Bronchial epithelial cell (primary cell): Measurements from ENCODE around the gene LRRC63. TPM values are rescaled to one million over a fixed set of nuclear protein-coding genes. Genes with fewer than 3 reads are reported as not detected.

Experiments used
- DNase-seq: peaks from one replicate; pipeline ENCODE4 v3.0.0-alpha.2; 2010; ENCODE audit warnings: low read depth
- FAIRE-seq: peaks from 2 replicates; lab custom pipeline; 2011; peaks lifted over from hg19 to GRCh38; lab: Jason Lieb, UNC
- H3K27me3 ChIP-seq: 2 replicates; pipeline ENCODE4 v1.5.1; 2011; ENCODE audit warnings: low read length; ENCODE audit not compliant: control insufficient read depth, insufficient read depth
- H3K36me3 ChIP-seq: 2 replicates; pipeline ENCODE4 v1.5.1; 2011; ENCODE audit warnings: low read length; ENCODE audit not compliant: control insufficient read depth, insufficient read depth
- H3K4me3 ChIP-seq: 2 replicates; pipeline ENCODE4 v1.5.1; 2011; ENCODE audit warnings: mild to moderate bottlenecking, low read depth, low read length, control low read depth
- total RNA-seq: library from RNA; depleted of rRNA; stranded (reverse); fragments of >200 nt; gene quantifications from 2 replicates; pipeline ENCODE4 v1.2.1, GENCODE V29; 2014
- TF ChIP-seq, protein P1 (sequence below): IDR thresholded peaks from 2 replicates; pipeline ENCODE4 v1.5.1; 2011; ENCODE audit warnings: mild to moderate bottlenecking, moderate library complexity, low read length, control low read depth, inconsistent platforms; ENCODE audit not compliant: insufficient read depth, severe bottlenecking

The LRRC63 gene
- total RNA-seq, 1 donor from 2014 or later, result not detected

- no peak for DNase-seq
- H3K4me3 ChIP-seq, result no peak overlapping the region
- no peak for FAIRE-seq
These were observed 32.2 kb upstream of the LRRC63 start for GRCh38 chr13:46179491-46179908.

DNA sequence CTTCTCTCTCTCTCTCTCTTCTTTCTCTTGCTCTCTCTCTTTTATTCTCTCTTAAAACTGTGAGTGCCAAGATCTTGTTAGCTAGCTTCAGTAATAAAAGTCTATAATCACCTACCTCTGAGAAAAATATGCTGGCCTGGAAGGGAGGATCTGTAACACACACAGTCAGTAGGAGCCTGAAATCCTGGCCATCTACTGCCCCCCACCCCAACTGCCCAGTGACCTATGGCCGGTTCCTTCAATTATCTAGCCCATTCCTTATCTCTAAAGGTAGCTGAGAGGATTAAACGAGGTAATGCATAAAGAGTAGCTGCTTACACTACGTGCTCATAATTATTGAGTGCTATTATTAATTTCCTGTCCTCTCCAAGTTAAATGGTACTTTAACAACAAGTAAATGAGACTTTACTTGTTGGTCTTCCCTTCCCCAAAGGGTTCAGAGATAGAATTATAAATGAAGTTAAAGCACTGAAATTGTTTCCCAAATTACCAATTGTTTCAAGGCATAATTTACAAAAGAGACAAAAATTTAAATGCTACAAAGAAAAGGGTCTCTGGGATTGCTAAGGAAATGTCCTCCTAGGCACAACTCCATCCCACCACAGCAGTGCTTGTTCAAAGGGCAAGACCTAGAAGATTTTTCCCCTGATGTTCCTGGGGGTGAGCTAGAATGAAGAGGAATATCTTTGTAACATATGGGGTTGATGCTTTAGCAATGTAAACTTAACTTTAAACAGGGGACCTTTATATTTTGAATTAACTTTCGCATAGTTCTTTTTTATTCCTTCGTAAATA is 31.6 kb upstream of the LRRC63 start:
- Histone ChIP-seq H3K4me3 (no peak overlapping the region), H3K27me3 (no peaks in the 10 kb centered on the region), H3K36me3 (no peaks in the 10 kb centered on the region)
- FAIRE-seq (no peak), DNase-seq (no peak)
- TF ChIP-seq, protein P1, sequence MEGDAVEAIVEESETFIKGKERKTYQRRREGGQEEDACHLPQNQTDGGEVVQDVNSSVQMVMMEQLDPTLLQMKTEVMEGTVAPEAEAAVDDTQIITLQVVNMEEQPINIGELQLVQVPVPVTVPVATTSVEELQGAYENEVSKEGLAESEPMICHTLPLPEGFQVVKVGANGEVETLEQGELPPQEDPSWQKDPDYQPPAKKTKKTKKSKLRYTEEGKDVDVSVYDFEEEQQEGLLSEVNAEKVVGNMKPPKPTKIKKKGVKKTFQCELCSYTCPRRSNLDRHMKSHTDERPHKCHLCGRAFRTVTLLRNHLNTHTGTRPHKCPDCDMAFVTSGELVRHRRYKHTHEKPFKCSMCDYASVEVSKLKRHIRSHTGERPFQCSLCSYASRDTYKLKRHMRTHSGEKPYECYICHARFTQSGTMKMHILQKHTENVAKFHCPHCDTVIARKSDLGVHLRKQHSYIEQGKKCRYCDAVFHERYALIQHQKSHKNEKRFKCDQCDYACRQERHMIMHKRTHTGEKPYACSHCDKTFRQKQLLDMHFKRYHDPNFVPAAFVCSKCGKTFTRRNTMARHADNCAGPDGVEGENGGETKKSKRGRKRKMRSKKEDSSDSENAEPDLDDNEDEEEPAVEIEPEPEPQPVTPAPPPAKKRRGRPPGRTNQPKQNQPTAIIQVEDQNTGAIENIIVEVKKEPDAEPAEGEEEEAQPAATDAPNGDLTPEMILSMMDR, result no peak

More at GRCh38 chr13:46179491-46179908, 32.2 kb upstream of the LRRC63 start:
- H3K36me3 ChIP-seq, result no peaks in the 10 kb centered on the region
- no peaks in the 10 kb centered on the region for H3K27me3 ChIP-seq
- TF ChIP-seq, protein P1, result no peak

- H3K4me3 ChIP-seq, result no peak overlapping the region
These were observed 30.3 kb upstream of the LRRC63 start for GRCh38 chr13:46181377-46181839.

DNA sequence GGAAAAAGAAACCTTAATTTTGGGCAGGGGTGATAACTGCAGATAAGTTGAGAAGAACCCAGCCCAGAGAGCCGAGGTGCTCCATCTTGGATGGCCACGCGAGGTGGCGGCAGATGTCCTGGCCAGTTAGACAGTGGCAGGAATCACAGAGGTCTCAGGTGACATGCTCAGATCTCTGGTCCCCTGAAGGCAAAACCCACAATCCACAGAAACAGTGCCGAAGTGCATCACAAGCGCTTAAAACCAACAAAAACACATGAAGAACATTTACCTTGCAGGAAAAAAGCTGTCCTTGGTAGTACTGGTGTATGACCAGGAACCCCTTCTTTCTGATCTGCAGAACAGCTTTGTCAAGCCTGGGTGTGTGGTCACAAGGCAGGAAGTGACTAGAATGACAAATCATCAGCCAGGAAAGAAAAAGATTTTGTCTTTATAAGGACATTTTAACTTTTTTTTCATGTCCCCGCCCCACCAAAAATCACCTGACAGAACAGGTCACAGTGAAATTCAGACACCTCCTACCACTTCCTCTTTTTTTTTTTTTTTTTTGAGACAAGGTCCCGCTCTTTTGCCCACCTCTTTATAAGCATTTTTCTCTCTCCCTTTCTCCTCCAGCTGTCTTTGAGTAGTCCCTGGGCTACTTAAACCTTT is 29.8 kb upstream of the LRRC63 start, which contains the start of gene LCP1:
Gene LCP1 (minus strand): TSS at position 338 of the 651 bp plus-strand sequence. CDS start 22,515 bp downstream, outside the sequence.
- FAIRE-seq (no peak), DNase-seq (no peak)
- Histone ChIP-seq H3K4me3 (no peak within 1 kb of the TSS), H3K27me3 (no peaks in the 10 kb centered on the region), H3K36me3 (no peaks in the 10 kb centered on the region)
- TF ChIP-seq, protein P1, result no peak

More at GRCh38 chr13:46181377-46181839, 30.3 kb upstream of the LRRC63 start:
- no peak for DNase-seq
- TF ChIP-seq, protein P1, result no peak
- H3K27me3 ChIP-seq, result no peaks in the 10 kb centered on the region
- H3K36me3 ChIP-seq, result no peaks in the 10 kb centered on the region
- no peak for FAIRE-seq

- TF ChIP-seq, protein P1, result no peak
- FAIRE-seq (no peak), DNase-seq (no peak)
- no peaks in the 10 kb centered on the region for H3K36me3 ChIP-seq
- H3K27me3 ChIP-seq, result no peaks in the 10 kb centered on the region
- H3K4me3 ChIP-seq, result no peak overlapping the region
These were observed 29.2 kb upstream of the LRRC63 start for GRCh38 chr13:46182491-46182877.
